Activated CD8-positive, alpha-beta memory T cell treated with anti-CD3 and anti-CD28 coated beads for 4 hours (primary cell): ENCODE results near the gene SLITRK5.
A peak's percentile ranks its signal among the peaks of the same experiment; 100 is the strongest.

Source experiments
- DNase-seq, 2 donors: peaks; one replicate each; pipeline ENCODE4 v3.0.0-alpha.2; 2020; ENCODE audit warnings: low read depth in 2 of 2

The SLITRK5 gene, protein sequence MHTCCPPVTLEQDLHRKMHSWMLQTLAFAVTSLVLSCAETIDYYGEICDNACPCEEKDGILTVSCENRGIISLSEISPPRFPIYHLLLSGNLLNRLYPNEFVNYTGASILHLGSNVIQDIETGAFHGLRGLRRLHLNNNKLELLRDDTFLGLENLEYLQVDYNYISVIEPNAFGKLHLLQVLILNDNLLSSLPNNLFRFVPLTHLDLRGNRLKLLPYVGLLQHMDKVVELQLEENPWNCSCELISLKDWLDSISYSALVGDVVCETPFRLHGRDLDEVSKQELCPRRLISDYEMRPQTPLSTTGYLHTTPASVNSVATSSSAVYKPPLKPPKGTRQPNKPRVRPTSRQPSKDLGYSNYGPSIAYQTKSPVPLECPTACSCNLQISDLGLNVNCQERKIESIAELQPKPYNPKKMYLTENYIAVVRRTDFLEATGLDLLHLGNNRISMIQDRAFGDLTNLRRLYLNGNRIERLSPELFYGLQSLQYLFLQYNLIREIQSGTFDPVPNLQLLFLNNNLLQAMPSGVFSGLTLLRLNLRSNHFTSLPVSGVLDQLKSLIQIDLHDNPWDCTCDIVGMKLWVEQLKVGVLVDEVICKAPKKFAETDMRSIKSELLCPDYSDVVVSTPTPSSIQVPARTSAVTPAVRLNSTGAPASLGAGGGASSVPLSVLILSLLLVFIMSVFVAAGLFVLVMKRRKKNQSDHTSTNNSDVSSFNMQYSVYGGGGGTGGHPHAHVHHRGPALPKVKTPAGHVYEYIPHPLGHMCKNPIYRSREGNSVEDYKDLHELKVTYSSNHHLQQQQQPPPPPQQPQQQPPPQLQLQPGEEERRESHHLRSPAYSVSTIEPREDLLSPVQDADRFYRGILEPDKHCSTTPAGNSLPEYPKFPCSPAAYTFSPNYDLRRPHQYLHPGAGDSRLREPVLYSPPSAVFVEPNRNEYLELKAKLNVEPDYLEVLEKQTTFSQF

DNA sequence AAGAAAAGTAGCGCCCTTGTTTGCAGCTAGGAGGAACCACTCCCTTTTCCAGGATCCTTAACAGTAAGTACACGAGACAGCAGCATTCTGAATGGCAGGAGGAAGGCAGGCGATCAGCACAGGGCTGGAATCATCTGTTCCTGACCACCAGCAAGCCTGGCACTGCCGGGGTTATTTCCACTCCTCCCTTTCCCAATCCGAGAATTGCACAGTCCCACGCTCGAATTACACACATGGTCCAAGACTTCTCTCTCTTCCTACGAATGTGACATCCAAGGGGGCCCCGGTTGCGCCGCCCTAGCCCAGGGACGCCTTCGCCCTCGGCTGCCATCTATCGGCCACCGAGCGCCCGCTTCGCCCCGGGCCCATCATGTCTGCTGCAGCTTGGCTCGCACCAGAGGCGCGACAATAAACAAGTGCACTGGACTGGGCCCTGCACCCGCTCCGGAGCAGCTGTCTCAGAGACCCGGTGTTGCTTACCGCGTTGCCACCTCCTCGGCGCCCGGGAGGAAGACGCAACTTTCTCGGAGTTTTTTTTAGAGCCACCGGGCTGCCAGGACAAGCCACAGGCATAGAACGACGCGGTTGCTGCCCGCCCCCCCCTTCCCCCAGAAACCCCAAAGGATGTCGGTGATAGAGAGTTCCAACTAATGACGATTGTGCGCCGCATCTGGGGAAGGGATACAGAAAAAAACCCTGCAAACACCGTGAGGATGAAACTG, at the start of gene SLITRK5:
Gene SLITRK5 (plus strand): TSS at position 341 of the 722 bp plus-strand sequence. CDS start 4,018 bp downstream, outside the sequence.
- peak; percentile 19 to 43 for DNase-seq

DNA sequence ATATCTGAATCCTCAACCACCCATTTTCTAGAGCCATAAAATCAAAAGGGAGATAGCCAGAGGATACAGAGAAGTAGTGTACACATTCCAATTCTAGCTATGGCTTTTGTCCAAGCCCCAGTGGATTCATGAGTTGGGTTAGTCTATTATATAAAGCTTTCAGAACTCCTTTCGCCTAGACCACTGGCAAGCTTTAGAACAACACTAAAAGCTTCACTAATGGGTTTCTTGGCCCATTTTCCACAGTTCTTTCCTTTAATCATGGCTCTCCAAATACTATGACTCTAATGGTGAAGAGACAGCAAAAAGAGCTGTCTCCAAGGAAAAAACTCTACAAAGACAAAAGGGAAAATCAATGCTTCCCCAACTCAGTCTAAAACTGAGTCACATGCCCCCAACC, 48.2 kb upstream of the SLITRK5 start:
- DNase-seq: no peak

DNA sequence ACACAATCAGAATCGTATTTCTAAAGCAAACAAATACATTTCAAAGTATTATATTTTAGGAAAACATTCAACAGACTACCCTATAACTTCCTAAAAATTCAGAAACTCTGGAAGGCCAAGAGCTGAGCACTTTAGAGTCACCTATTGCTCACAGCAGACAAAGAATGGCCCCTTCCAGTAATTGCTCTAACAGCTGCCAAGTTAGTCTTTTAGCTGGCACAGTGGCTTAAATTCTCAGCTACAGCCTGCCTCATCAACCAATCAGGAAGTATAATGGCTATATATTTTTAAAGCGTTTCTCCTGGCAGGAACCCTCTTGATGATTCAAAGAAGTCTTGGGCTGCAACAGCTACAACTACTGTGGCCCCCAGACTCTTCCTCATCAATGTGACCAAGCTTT, 14.9 kb upstream of the SLITRK5 start:
- DNase-seq: no peak

DNA sequence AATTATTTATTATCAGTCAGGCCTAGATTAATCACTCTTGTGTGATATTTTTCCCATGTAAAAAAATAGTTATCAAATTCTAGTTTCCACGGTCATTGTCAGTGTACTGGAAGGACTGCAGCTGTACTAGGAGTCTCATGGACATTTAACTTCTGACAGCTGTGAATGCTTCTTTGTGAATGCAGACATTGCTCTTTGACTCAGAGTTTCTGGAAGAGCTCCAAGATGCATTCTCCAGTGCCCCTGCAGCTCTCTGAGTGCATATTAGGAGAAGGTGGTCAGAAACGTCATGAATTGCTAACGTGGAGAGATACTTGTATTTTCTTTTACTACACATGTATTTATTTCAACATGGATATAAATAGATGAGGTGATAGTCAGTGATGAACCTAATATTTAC, 9.7 kb upstream of the SLITRK5 start:
- DNase-seq: no peak

DNA sequence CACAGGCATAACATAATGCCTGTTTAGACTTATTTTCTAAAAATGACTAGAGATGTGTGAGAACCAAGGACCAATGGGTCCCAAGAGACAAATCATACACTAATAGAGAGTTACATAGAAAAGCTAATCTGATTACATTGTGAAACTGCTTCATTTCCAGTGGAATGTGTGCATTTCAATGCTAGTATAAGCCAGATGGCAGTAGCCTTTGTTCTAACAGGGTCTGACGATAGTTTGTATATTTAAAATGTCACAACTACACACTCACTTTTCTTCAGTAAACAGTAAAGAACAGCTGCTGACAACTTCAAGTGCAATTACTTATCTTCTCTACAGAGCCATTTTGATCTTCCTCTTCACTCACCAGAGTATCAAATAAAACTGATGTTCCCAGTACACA, 4.3 kb upstream of the SLITRK5 start:
- no peak for DNase-seq

DNA sequence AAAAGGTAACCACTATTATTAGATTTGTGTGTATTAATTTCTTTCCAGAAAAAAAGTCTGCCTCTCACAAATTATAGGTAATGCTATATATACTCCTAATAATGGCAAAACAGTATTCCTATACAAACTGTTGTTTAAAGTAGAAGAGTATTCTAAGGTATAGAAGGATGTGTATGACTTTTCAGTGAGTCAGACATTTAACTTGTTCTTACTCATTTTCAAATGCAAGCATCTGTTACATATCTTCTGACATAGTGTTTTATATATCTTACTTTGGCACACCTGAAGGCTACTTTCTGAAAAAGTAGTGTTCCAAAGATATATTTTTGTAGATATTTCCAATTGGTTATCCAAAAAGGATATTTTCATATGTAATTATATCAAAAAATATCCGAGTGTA, 3.5 kb upstream of the SLITRK5 start:
- no peak for DNase-seq

DNA sequence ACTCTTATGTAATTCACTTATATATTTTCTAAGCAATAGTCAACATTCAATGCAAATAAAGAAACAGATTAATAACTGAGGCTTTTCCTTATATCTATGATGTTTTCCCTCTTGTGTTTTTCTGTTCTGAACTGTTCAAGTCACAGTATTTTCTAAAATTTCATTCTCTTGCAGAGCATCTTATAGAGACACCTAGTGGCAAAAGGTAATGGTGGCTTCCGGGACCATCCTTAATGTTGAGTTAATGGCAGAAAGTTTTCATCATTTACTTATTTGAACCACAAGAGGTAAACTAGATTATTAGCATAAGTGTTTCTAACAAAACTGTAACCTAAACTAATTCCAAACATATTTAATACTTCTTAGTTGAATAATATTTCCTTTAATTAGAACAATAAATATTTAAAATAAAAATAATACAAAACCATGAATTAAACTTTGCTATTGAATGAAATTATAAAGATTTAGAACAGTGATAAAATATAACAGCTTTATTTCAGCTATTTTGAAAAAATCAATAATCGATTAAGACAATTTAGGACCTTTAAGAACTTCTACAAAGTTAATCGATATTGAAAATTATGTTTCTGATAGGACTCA, 1.7 kb upstream of the SLITRK5 start:
- DNase-seq: no peak

DNA sequence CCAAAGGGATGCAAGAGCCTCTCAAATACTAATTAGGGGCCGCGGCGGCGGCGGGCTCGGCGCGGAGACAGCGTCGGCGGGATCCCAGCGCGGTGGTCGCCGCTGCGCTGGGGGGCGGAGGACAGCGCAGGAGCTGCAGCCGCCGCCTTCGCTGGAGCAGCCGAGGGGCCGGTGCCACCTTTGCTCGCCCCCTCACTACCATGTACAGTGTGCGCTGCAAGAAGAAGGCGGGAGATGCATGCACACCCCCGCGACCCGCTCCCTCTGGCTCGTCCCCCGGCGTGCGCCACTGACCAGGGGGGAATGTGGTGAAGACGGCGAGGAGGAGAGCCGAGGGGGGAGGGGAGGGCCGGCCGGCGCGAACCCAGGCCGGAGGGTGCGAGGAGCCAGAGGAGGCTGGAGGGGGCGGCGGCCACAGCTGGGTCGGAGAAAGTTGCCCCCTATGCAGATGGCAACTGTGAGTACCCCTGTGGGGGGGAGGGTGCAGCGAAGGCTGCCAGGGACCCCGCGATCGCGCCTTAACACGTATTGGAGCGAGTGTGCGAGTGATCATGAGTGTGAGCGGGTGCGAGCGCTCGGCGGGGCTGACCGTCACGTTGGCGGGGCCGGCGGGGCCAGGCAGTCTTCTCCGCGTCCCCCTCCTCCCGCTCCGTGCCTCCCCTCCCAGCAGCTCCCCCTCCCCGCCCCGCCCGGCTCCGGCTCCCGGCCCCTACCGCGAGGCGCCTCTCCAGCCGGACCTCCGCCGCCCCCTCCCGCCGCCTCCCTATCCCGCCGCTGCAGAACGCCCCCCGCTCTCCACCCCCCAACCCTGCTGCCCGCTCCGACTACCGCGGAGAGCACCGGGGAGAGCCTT, 808 bp downstream of the SLITRK5 start:
- DNase-seq: no peak

DNA sequence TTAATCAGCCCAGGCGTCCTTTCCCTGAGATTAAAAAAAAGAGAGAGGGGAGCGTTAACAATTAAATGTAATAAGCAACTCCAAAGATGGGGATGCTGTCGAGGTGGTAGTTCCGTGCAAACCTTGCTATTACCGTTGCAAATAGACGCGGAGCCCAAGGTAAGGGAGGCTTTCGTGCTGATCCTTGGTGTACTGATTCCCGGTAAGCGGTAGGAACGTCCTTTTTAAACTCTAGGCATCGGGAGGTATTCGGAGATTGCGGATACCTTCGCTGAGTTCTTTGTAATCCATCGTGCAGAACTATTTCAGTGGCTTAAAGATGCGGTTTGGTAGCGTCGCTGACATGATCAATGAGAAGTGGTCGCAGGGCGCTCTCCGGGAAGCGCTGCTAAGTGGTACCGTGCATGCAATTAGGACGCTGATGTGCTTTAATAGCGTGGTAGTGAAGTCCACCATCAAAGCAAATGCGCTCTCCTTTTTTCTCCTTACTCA, 3.1 kb downstream of the SLITRK5 start:
- DNase-seq: no peak

DNA sequence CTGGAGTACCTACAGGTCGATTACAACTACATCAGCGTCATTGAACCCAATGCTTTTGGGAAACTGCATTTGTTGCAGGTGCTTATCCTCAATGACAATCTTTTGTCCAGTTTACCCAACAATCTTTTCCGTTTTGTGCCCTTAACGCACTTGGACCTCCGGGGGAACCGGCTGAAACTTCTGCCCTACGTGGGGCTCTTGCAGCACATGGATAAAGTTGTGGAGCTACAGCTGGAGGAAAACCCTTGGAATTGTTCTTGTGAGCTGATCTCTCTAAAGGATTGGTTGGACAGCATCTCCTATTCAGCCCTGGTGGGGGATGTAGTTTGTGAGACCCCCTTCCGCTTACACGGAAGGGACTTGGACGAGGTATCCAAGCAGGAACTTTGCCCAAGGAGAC, 4.7 kb downstream of the SLITRK5 start:
- no peak for DNase-seq

DNA sequence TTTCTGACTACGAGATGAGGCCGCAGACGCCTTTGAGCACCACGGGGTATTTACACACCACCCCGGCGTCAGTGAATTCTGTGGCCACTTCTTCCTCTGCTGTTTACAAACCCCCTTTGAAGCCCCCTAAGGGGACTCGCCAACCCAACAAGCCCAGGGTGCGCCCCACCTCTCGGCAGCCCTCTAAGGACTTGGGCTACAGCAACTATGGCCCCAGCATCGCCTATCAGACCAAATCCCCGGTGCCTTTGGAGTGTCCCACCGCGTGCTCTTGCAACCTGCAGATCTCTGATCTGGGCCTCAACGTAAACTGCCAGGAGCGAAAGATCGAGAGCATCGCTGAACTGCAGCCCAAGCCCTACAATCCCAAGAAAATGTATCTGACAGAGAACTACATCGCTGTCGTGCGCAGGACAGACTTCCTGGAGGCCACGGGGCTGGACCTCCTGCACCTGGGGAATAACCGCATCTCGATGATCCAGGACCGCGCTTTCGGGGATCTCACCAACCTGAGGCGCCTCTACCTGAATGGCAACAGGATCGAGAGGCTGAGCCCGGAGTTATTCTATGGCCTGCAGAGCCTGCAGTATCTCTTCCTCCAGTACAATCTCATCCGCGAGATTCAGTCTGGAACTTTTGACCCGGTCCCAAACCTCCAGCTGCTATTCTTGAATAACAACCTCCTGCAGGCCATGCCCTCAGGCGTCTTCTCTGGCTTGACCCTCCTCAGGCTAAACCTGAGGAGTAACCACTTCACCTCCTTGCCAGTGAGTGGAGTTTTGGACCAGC, 5.3 kb downstream of the SLITRK5 start:
- DNase-seq: no peak

DNA sequence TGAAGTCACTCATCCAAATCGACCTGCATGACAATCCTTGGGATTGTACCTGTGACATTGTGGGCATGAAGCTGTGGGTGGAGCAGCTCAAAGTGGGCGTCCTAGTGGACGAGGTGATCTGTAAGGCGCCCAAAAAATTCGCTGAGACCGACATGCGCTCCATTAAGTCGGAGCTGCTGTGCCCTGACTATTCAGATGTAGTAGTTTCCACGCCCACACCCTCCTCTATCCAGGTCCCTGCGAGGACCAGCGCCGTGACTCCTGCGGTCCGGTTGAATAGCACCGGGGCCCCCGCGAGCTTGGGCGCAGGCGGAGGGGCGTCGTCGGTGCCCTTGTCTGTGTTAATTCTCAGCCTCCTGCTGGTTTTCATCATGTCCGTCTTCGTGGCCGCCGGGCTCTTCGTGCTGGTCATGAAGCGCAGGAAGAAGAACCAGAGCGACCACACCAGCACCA, 5.9 kb downstream of the SLITRK5 start:
- DNase-seq: no peak

DNA sequence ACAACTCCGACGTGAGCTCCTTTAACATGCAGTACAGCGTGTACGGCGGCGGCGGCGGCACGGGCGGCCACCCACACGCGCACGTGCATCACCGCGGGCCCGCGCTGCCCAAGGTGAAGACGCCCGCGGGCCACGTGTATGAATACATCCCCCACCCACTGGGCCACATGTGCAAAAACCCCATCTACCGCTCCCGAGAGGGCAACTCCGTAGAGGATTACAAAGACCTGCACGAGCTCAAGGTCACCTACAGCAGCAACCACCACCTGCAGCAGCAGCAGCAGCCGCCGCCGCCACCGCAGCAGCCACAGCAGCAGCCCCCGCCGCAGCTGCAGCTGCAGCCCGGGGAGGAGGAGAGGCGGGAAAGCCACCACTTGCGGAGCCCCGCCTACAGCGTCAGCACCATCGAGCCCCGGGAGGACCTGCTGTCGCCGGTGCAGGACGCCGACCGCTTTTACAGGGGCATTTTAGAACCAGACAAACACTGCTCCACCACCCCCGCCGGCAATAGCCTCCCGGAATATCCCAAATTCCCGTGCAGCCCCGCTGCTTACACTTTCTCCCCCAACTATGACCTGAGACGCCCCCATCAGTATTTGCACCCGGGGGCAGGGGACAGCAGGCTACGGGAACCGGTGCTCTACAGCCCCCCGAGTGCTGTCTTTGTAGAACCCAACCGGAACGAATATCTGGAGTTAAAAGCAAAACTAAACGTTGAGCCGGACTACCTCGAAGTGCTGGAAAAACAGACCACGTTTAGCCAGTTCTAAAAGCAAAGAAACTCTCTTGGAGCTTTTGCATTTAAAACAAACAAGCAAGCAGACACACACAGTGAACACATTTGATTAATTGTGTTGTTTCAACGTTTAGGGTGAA, 6.6 kb downstream of the SLITRK5 start:
- no peak for DNase-seq

DNA sequence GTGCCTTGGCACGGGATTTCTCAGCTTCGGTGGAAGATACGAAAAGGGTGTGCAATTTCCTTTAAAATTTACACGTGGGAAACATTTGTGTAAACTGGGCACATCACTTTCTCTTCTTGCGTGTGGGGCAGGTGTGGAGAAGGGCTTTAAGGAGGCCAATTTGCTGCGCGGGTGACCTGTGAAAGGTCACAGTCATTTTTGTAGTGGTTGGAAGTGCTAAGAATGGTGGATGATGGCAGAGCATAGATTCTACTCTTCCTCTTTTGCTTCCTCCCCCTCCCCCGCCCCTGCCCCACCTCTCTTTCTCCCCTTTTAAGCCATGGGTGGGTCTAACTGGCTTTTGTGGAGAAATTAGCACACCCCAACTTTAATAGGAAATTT, 7.2 kb downstream of the SLITRK5 start:
- DNase-seq: no peak

DNA sequence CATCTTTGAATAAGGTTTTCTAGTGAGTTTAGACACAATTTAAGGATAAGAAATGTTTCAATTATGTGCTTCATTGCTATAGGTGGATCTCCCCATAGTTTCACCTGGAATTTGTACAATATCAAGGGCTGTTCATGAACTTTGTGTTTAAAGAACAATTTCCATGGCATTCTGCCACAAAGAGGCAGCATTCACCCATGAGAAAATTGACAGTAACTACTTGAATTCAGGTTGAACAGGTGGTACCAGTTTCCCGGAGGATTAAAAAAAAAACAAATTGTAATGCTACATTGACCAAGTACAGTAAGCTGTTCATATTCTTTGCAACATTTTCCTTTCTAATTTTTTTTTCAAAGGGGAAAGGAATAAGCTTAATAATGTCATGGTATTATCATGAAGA, 9.1 kb downstream of the SLITRK5 start:
- DNase-seq: no peak

DNA sequence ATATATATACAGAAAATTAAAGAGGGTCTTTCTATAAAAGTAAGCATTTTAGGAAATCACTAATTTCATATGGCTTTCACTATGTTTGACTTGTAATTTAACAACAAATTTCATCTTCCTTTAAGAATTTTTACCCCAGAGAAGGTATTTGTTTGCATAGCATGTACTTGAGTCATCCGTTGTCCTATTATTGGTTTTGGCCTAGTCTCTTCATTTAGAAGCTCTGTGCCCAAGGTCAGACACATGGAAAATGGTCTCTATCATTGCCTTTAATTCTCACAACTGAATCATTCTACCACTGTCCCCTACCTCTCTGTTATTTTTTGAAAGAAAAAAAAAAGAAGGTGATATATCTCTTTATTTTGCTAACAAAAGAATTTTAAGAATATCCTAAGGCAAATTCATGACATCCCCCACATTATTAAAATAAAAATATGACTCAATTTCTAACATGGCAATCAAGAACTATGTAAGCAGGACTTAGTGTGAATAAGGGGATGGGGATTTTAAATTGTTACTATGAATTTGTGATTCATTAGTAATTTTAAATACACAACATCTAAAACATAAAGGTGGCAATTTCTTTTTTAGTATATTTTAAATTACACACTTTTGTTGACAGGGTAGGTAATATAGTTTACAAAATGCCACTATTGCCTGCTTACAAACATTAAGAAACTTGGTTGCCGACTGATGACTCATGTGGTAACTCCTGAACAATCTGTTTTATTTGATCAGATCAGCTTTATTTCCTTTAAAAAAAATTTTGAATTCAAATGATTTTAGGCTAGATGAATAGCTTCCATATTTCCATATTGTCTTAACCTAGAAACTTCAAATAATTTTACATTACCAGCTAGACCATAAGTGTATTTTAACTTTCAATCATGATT, 13.9 kb downstream of the SLITRK5 start:
- DNase-seq: no peak

DNA sequence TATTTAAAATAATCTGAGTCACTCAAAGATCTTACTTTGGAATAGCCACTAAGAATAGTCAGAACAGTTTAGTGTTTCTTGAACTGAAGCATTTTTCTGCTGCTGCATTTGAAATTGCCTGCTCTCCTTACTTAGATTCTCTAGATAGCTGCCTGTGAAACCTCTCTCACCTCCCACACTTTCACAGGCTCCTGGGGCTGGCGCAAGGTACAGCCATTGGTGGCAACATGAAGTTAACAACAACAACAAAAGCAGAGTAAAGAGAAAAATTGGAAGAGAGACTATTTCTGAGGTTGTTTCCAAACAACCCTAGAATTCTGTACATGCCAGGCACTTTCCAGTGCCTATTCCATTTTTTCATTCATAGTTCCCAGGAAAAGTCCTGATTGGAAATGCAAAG, 25.3 kb downstream of the SLITRK5 start:
- DNase-seq: no peak

DNA sequence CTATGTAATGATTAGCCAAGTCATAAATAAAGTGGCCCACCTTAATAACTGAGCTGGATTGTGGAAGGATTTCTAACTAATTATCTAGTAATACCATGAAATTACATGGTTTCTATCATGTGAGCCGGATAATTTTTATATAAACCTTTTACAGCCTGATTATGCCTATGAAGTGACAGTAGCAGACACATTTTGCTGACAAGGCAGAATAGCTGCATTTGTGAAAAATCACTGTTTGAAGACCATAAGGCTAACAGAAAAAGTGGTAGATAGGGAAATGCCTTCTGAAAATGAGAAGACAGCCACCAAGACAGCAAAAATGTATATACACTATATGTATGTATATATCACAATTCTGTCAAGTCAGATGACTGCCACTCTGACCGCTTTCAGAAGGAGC, 27.1 kb downstream of the SLITRK5 start:
- DNase-seq: no peak
